GM18526 (cell line): ENCODE results near the gene CUL4B.

Experiments used
- POLR2A ChIP-seq: IDR thresholded peaks from 3 replicates; pipeline ENCODE4 v1.6.1; 2011; ENCODE audit not compliant: insufficient read length; ENCODE audit errors: extremely low read depth

Gene CUL4B

GRCh38 chrX:120477453-120477852 lies 83.3 kb downstream of the CUL4B start:
- TF ChIP-seq POLR2A = no peak

GRCh38 chrX:120476714-120477113 lies 84.0 kb downstream of the CUL4B start:
- no peak for TF ChIP-seq POLR2A
